Activated CD8-positive, alpha-beta T cell treated with anti-CD3 and anti-CD28 coated beads for 36 hours (primary cell): ENCODE data around the gene INO80D. TPM values are rescaled to one million over a fixed set of nuclear protein-coding genes. Genes with fewer than 3 reads are reported as not detected.

Experiments
- ATAC-seq: fragments of 200-7000 bp; cut with Tn5 transposase; one replicate; pipeline ENCODE4 v1.10.0; 2021; ENCODE audit warnings: mild to moderate bottlenecking, moderate library complexity
- CTCF ChIA-PET: fragments of 350-600 bp; sonication (Branson Sonifier 250); formaldehyde crosslinking; loops from one replicate; lab custom pipeline; 2021; ENCODE audit warnings: antibody characterized with exemption; lab: Charles Lee
- POLR2A ChIA-PET: fragments of 350-600 bp; sonication (Branson Sonifier 250); formaldehyde crosslinking; loops from one replicate; lab custom pipeline; 2021; ENCODE audit warnings: antibody characterized with exemption; lab: Charles Lee
- DNase-seq: peaks from one replicate; pipeline ENCODE4 v3.0.0-alpha.2; 2020
- H3K27ac Mint-ChIP-seq: one replicate; pipeline ENCODE4 v1.8.0; 2021; ENCODE audit warnings: mild to moderate bottlenecking, mixed read lengths
- H3K27me3 Mint-ChIP-seq: one replicate; pipeline ENCODE4 v1.8.0; 2021; ENCODE audit warnings: mixed read lengths
- H3K36me3 Mint-ChIP-seq: one replicate; pipeline ENCODE4 v1.8.0; 2021; ENCODE audit warnings: low read depth, mixed read lengths
- H3K4me1 Mint-ChIP-seq: one replicate; pipeline ENCODE4 v1.8.0; 2021; ENCODE audit warnings: low read depth, mixed read lengths
- H3K4me3 Mint-ChIP-seq: one replicate; pipeline ENCODE4 v1.8.0; 2021; ENCODE audit warnings: mild to moderate bottlenecking, moderate library complexity, mixed read lengths
- H3K9me3 Mint-ChIP-seq: one replicate; pipeline ENCODE4 v1.8.0; 2021; ENCODE audit warnings: mixed read lengths
- intact Hi-C: fragments of 100-400 bp; cut with micrococcal nuclease; formaldehyde crosslinking; loops from one replicate; pipeline ENCODE4 v1.10.0; 2022
- total RNA-seq, 2 experiments: library from RNA; stranded (reverse); gene quantifications; one replicate each; pipeline ENCODE4 v1.2.3, GENCODE V29; 2021
- TF ChIP-seq, protein P1 (sequence below): fragments of 200-600 bp; IDR thresholded peaks from one replicate; pipeline ENCODE4 v1.8.0; 2022; ENCODE audit warnings: antibody characterized with exemption, mild to moderate bottlenecking

INO80D gene
- total RNA-seq, 2 experiments from 2014 or later = 15.9 to 16.7 TPM

DNA sequence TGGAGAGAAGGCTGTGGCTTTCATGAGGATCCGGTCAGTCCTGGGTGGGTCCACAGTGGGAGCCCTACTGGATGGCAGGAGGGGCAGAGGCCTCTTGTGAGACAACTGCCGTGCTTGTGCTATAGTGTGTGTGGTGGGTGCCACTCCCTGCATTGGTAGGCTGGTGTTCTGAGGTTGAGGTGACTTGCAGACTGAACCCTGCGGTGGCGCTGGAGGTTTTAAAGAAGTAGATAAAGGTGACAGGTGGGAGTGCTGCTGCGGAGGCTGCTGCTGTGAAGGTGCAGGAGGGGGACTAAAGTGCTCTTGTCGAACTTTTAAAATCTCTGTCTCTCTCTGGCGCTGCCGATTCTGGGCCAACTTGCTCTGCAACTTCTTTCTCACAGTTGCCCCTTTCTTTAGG lies 29.7 kb downstream of the INO80D start:
- no peaks in the 10 kb centered on the region for H3K9me3 Mint-ChIP-seq

DNA sequence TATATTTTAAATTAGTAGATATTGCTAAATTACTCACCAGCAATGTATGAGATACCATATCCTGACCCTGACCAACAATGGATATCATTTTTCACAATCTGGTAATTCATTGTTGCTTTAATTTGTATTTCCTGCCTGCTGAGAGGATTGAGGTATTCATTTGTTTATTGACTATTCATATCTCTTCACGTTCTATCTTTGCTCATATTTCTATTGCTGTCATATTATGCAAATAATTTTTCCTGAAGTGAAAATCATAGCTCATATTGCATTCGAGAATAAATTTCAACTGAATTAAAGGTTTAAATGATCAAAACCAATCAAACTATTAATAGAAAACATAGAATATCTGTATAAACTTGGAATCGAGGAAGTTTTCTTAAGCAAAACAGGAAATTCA lies 31.0 kb downstream of the INO80D start:
- intact Hi-C loops = no loop called here
- POLR2A ChIA-PET = no interaction called here

More for the DNA sequence above, 29.7 kb downstream of the INO80D start:
- TF ChIP-seq, protein P1, sequence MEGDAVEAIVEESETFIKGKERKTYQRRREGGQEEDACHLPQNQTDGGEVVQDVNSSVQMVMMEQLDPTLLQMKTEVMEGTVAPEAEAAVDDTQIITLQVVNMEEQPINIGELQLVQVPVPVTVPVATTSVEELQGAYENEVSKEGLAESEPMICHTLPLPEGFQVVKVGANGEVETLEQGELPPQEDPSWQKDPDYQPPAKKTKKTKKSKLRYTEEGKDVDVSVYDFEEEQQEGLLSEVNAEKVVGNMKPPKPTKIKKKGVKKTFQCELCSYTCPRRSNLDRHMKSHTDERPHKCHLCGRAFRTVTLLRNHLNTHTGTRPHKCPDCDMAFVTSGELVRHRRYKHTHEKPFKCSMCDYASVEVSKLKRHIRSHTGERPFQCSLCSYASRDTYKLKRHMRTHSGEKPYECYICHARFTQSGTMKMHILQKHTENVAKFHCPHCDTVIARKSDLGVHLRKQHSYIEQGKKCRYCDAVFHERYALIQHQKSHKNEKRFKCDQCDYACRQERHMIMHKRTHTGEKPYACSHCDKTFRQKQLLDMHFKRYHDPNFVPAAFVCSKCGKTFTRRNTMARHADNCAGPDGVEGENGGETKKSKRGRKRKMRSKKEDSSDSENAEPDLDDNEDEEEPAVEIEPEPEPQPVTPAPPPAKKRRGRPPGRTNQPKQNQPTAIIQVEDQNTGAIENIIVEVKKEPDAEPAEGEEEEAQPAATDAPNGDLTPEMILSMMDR = no peak
- peaks cover 29% of the 10 kb centered on the region for H3K36me3 Mint-ChIP-seq
- H3K27ac Mint-ChIP-seq = no peak overlapping the region
- no peaks in the 10 kb centered on the region for H3K27me3 Mint-ChIP-seq
- DNase-seq (no peak), ATAC-seq (no peak)
- intact Hi-C loops = no loop called here
- H3K4me1 Mint-ChIP-seq = peaks cover 10% of the 10 kb centered on the region
- ChIA-PET POLR2A (no interaction called here), CTCF (no interaction called here)
- H3K4me3 Mint-ChIP-seq = no peak overlapping the region

DNA sequence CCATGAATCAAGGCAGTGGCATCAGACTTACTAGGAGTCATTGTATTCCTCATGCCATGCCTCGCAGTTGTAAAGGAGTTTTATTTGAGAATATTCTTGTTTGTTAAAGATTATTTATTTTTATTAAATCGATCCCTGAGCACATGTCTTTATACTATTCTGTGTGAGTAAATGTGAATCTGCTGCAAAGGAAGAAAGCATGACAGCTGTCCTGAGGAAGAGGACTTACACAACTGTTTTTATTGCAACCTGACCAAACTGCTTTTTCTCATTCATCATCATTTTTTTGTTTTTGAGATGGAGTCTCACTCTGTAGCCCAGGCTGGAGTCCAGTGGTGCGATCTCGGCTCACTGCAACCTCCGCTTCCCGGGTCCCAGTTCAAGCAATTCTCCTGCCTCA lies 34.1 kb downstream of the INO80D start:
- intact Hi-C loops = no loop called here
- TF ChIP-seq, protein P1 = no peak
- no peak overlapping the region for H3K27ac Mint-ChIP-seq
- no peaks in the 10 kb centered on the region for H3K27me3 Mint-ChIP-seq
- H3K36me3 Mint-ChIP-seq = peaks cover 29% of the 10 kb centered on the region
- no peak overlapping the region for H3K4me3 Mint-ChIP-seq
- no peaks in the 10 kb centered on the region for H3K9me3 Mint-ChIP-seq
- POLR2A ChIA-PET = no interaction called here
- H3K4me1 Mint-ChIP-seq = peaks cover 17% of the 10 kb centered on the region
- CTCF ChIA-PET = no interaction called here
- no peak for ATAC-seq
- no peak for DNase-seq

More for the DNA sequence above, 31.0 kb downstream of the INO80D start:
- Mint-ChIP-seq H3K9me3 (no peaks in the 10 kb centered on the region), H3K4me3 (no peak overlapping the region), H3K27ac (no peak overlapping the region), H3K4me1 (peaks cover 12% of the 10 kb centered on the region), H3K27me3 (no peaks in the 10 kb centered on the region), H3K36me3 (peaks cover 31% of the 10 kb centered on the region)
- TF ChIP-seq, protein P1 = no peak
- CTCF ChIA-PET = no interaction called here
- DNase-seq (no peak), ATAC-seq (no peak)

- no peak for DNase-seq
- no peak for ATAC-seq
- no peak overlapping the region for H3K4me3 Mint-ChIP-seq
- TF ChIP-seq, protein P1 = no peak
- POLR2A ChIA-PET = no interaction called here
- peaks cover 25% of the 10 kb centered on the region for H3K36me3 Mint-ChIP-seq
- intact Hi-C loops = no loop called here
- no peak overlapping the region for H3K27ac Mint-ChIP-seq
- CTCF ChIA-PET = no interaction called here
- no peaks in the 10 kb centered on the region for H3K27me3 Mint-ChIP-seq
- H3K4me1 Mint-ChIP-seq = peaks cover 11% of the 10 kb centered on the region
- no peaks in the 10 kb centered on the region for H3K9me3 Mint-ChIP-seq
These were observed 36.6 kb downstream of the INO80D start for GRCh38 chr2:206049392-206049791.

DNA sequence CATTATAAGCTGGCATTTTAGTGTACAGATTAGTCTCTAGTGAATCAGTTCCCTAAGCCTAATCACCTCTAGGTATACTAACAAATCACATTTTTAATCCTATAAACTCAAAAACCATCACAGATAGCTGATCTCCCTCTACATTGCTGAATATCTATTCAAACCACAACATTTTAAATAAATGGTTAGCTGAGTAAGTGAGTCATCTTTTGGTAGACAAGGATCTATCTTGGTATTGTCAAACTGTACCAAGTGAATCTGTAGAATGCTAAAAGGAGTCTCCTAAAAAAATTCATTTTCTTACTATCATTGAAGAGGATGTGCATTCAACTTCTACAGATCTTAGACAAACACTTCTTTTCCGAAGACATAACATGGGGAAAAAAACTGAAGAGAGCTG lies 40.7 kb downstream of the INO80D start:
- no peaks in the 10 kb centered on the region for H3K9me3 Mint-ChIP-seq
- H3K4me3 Mint-ChIP-seq = no peak overlapping the region
- H3K36me3 Mint-ChIP-seq = peaks cover 33% of the 10 kb centered on the region
- TF ChIP-seq, protein P1 = no peak
- DNase-seq (no peak), ATAC-seq (no peak)
- peaks cover 19% of the 10 kb centered on the region for H3K4me1 Mint-ChIP-seq
- H3K27ac Mint-ChIP-seq = no peak overlapping the region
- POLR2A ChIA-PET = interaction anchor here (1.4 kb wide), 1 partner anchor 14 kb away, joined by 3 read pairs; no protein-coding TSS in a partner anchor
- intact Hi-C loops = no loop called here
- CTCF ChIA-PET = interaction anchor here (0.6 to 1.3 kb wide), 2 partner anchors 59 to 329 kb away, joined by 3 read pairs; no protein-coding TSS in a partner anchor
- no peaks in the 10 kb centered on the region for H3K27me3 Mint-ChIP-seq
